Neural crest cell (in vitro differentiated cells): Measurements from ENCODE around the gene KIF21B. TPM values are rescaled to one million over a fixed set of nuclear protein-coding genes. Genes with fewer than 3 reads are reported as not detected.

ENCODE experiments used
- DNase-seq: peaks from one replicate; pipeline ENCODE4 v3.0.0; 2021; ENCODE audit warnings: low read depth, mixed read lengths, low spot score
- H3K27ac Mint-ChIP-seq: one replicate; pipeline ENCODE4 v1.8.0; 2021; ENCODE audit warnings: mild to moderate bottlenecking, mixed read lengths; ENCODE audit not compliant: unreplicated experiment
- H3K27me3 Mint-ChIP-seq: 2 replicates; pipeline ENCODE4 v1.8.0; 2021; ENCODE audit warnings: low read depth, mild to moderate bottlenecking, mixed read lengths
- H3K36me3 Mint-ChIP-seq: 2 replicates; pipeline ENCODE4 v1.8.0; 2021; ENCODE audit warnings: low read depth, mild to moderate bottlenecking, mixed read lengths
- H3K4me1 Mint-ChIP-seq: 2 replicates; pipeline ENCODE4 v1.8.0; 2021; ENCODE audit warnings: mixed read lengths
- H3K4me3 Mint-ChIP-seq: one replicate; pipeline ENCODE4 v1.8.0; 2021; ENCODE audit warnings: mild to moderate bottlenecking, mixed read lengths
- H3K9me3 Mint-ChIP-seq: 2 replicates; pipeline ENCODE4 v1.8.0; 2021; ENCODE audit warnings: mixed read lengths
- total RNA-seq: library from RNA; stranded (reverse); gene quantifications from 2 replicates; pipeline ENCODE4 v1.2.1, GENCODE V29; 2021
- TF ChIP-seq, protein P1 (sequence below): fragments of 200-600 bp; sonication (generic); conservative IDR thresholded peaks from 2 replicates; pipeline ENCODE4 v1.5.0; 2021; ENCODE audit warnings: antibody characterized with exemption, mild to moderate bottlenecking

The KIF21B gene
- total RNA-seq, 1 donor from 2014 or later = 28.9 TPM

DNA sequence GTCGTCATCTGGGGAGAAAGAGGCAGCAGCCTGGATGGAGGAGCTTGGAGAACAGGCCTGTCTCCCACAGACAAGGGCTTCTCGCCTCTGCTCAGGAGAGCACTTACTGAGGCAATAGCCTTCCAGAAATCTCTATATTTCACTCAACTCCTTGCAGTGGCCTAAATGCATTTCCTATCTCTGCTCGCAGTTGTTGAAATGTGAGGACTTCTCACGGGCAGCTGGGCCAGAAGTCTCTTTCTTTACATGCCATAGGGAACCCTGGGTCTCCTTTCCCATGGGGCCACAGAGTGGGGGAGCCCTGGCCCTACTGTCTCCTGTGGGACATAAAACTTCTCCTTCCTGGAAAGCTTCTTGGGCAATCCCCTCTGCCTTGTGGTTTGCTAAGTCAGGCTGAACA is 43.5 kb upstream of the KIF21B start:
- no peak overlapping the region for H3K27ac Mint-ChIP-seq
- TF ChIP-seq, protein P1, sequence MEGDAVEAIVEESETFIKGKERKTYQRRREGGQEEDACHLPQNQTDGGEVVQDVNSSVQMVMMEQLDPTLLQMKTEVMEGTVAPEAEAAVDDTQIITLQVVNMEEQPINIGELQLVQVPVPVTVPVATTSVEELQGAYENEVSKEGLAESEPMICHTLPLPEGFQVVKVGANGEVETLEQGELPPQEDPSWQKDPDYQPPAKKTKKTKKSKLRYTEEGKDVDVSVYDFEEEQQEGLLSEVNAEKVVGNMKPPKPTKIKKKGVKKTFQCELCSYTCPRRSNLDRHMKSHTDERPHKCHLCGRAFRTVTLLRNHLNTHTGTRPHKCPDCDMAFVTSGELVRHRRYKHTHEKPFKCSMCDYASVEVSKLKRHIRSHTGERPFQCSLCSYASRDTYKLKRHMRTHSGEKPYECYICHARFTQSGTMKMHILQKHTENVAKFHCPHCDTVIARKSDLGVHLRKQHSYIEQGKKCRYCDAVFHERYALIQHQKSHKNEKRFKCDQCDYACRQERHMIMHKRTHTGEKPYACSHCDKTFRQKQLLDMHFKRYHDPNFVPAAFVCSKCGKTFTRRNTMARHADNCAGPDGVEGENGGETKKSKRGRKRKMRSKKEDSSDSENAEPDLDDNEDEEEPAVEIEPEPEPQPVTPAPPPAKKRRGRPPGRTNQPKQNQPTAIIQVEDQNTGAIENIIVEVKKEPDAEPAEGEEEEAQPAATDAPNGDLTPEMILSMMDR = no peak
- no peaks in the 10 kb centered on the region for H3K9me3 Mint-ChIP-seq
- H3K27me3 Mint-ChIP-seq = no peaks in the 10 kb centered on the region
- no peak for DNase-seq
- no peaks in the 10 kb centered on the region for H3K36me3 Mint-ChIP-seq
- H3K4me1 Mint-ChIP-seq = peaks cover 29% of the 10 kb centered on the region
- no peak overlapping the region for H3K4me3 Mint-ChIP-seq

DNA sequence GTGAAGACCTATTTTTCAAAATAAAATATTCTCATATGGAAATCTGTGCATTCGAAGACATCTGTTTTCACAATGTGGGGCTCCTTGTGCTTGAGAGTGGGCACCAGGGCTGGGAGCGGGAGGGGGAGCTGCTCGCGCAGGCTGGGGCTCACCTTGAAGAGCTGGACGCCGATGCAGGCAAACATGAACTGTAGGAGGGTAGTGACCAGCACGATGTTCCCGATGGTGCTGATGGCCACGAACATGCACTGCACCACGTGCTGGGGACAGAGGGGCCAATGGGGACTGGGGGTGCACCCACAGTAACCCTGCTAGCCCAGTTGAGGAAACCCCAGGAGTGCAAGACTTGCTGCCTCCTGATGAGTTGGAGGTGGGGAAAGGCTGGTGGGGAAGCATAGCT is 42.2 kb upstream of the KIF21B start:
- H3K4me1 Mint-ChIP-seq = peaks cover 20% of the 10 kb centered on the region
- no peak for DNase-seq
- H3K36me3 Mint-ChIP-seq = no peaks in the 10 kb centered on the region
- H3K27me3 Mint-ChIP-seq = no peaks in the 10 kb centered on the region
- TF ChIP-seq, protein P1 = no peak
- no peak overlapping the region for H3K27ac Mint-ChIP-seq
- H3K4me3 Mint-ChIP-seq = no peak overlapping the region
- H3K9me3 Mint-ChIP-seq = no peaks in the 10 kb centered on the region

DNA sequence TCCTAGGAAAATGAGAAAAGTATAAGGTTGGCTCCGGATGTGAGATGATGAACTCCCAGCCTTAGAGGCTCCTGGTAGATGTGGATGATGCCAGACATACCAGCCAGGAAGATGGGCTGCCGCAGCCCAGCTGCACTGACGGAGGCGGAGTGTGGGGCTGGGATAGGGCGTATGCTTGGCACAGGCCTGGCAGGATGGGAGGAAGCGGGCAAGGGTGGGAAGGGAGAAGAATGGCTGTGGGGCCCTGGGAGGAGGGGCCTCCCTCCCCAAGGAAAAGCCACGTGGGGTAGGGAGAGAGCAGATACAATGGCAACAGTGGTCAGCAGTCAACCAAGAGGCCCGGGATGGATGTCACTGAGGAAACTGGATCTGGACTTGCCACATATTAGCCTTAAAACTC is 41.3 kb upstream of the KIF21B start:
- no peak for DNase-seq
- H3K4me3 Mint-ChIP-seq = no peak overlapping the region
- no peaks in the 10 kb centered on the region for H3K27me3 Mint-ChIP-seq
- TF ChIP-seq, protein P1 = no peak
- H3K9me3 Mint-ChIP-seq = no peaks in the 10 kb centered on the region
- H3K27ac Mint-ChIP-seq = no peak overlapping the region
- peaks cover 21% of the 10 kb centered on the region for H3K4me1 Mint-ChIP-seq
- no peaks in the 10 kb centered on the region for H3K36me3 Mint-ChIP-seq

DNA sequence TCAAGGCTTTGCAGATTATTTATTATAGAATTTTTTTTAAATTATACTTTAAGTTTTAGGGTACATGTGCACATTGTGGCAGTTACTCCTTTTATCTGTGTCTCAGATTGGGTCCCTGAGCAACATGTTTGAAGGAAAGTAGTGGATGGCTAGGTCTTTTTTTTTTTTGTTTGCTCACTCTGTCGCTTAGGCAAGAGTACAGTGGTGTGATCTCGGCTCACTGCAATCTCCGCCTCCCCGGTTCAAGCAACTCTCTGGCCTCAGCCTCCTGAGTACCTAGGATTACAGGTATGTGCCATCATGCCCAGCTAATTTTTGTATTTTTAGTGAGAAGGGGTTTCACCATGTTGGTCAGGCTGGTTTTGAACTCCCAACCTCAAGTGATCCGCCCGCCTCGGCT is 39.6 kb upstream of the KIF21B start:
- no peak overlapping the region for H3K4me3 Mint-ChIP-seq
- no peaks in the 10 kb centered on the region for H3K27me3 Mint-ChIP-seq
- TF ChIP-seq, protein P1 = no peak
- H3K9me3 Mint-ChIP-seq = no peaks in the 10 kb centered on the region
- H3K36me3 Mint-ChIP-seq = no peaks in the 10 kb centered on the region
- no peak overlapping the region for H3K27ac Mint-ChIP-seq
- peaks cover 17% of the 10 kb centered on the region for H3K4me1 Mint-ChIP-seq
- no peak for DNase-seq

DNA sequence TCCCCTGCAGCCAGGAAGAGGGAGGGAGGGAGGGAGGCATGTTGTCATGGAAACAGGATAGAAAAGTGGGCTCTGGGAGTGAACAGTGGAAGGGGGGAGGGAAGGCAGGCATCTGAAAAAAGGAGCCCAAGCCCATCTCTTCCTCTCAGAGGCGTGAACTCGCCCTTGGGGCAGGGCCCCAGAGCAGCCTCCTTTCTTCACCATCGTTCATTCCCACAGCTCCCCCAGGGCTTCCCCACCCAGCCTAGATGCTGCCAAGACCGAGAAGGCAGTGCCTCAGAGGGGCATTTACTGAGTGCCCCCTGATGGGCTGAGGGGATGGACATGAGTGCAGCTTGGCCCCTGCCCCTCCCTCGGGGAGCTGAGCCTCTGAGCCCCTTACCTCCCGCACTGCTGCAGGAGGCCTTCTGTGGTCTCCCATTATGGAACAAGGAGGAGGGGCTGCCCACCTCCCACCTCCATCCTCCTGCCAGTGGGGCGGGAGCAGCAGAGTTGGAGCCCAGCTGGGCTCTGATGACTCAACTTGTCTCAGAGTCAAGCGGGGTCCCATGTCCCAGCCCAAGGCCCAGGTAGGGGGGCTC is 39.1 kb upstream of the KIF21B start:
- Mint-ChIP-seq H3K27me3 (no peaks in the 10 kb centered on the region), H3K4me3 (no peak overlapping the region), H3K9me3 (no peaks in the 10 kb centered on the region), H3K36me3 (no peaks in the 10 kb centered on the region), H3K27ac (no peak overlapping the region), H3K4me1 (peaks cover 17% of the 10 kb centered on the region)
- no peak for DNase-seq
- TF ChIP-seq, protein P1 = no peak
